ENCODE data around the gene IAH1.

The IAH1 gene

DNA sequence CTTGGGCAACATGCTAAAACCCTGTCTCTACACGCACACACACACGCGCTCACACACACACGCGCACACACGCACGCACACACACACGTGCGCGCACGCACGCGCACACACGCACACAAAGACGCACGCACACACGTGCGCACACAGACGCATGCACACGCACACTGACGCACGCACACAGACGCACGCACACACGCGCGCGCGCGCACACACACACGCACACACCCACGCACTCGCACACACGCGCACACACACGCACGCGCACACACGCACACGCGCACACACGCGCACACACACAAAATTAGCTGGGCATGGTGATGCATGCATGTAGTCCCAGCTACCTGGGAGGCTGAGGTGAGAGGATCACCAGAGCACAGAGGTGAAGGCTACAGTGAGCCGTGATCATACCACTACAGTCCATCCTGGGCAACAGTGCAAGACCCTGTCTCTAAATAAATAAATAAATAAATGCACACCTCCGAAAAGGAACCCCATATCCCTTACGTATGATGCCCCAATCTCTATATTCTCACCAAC lies 8.1 kb upstream of the IAH1 start:
- Histone ChIP-seq H2BK120ac (ENCODE audit: insufficient read depth, low read length, poor library complexity) (no peak overlapping the region), H3K9ac (ENCODE audit: low read length) (no peak overlapping the region), H3K36me3 (ENCODE audit: control insufficient read depth in 1 of 2, insufficient read depth in 2 of 2, low read length in 2 of 2) (peaks cover 26 to 29% of the 10 kb centered on the region in 2 experiments), H4K12ac (ENCODE audit: low read depth, low read length) (no peak overlapping the region), H3K27ac (ENCODE audit: low read depth, low read length) (no peak overlapping the region), H3K14ac (ENCODE audit: low read length) (no peak overlapping the region), H3K79me1 (ENCODE audit: low read length) (no peaks in the 10 kb centered on the region), H3K4ac (ENCODE audit: low read depth, low read length) (no peak overlapping the region), H2BK12ac (ENCODE audit: low read length) (no peak overlapping the region), H3K79me2 (ENCODE audit: control insufficient read depth, insufficient read depth, low read length, poor library complexity) (no peaks in the 10 kb centered on the region), H4K8ac (ENCODE audit: low read depth, low read length) (no peak overlapping the region), H2AK5ac (ENCODE audit: low read length) (no peak overlapping the region), H3K4me3 (ENCODE audit: low read depth, low read length) (peak overlapping the region; percentile 53), H3K27me3 (ENCODE audit: insufficient read depth, low read length) (no peaks in the 10 kb centered on the region), H3K9me3 (ENCODE audit: insufficient read depth, low read depth, low read length) (peaks cover 3% of the 10 kb centered on the region), H4K91ac (ENCODE audit: low read depth, low read length) (no peak overlapping the region), H3K4me1 (ENCODE audit: control insufficient read depth in 1 of 2, insufficient read depth in 2 of 2, low read length in 2 of 2) (no peaks in the 10 kb centered on the region), H2AFZ (ENCODE audit: insufficient read depth, low read length, poor library complexity) (no peak overlapping the region), H3K4me2 (ENCODE audit: low read length) (no peak overlapping the region), H3K18ac (ENCODE audit: low read length) (no peak overlapping the region), H2BK5ac (ENCODE audit: low read depth, low read length, poor library complexity) (no peak overlapping the region), H3K23ac (ENCODE audit: low read length) (no peak overlapping the region)
- DNase-seq: no peak
- WGBS (ENCODE audit: extremely low coverage, insufficient coverage, insufficient read length): 100% methylated on average over 7 of the region's 46 CpGs

DNA sequence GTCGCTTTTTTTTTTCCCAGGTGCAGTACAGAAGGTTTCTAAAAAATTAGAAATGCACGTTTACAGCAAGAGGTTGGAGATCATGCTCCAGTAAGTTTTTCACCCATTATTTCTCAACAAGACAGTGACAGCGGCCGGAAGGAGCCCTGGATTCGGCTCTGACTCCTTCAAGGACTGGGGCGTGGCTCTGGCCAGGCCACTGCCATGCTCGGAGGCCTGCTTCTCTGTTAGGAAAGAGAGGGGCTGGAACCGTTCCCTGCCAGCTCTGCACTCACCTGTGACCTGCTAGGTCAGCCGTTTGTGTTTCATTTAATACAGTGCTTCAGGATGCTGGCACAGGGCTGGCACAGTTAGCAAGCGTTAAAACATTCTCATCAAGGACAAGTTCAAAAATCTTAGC lies 6.7 kb upstream of the IAH1 start:
- Histone ChIP-seq H2AFZ (ENCODE audit: insufficient read depth, low read length, poor library complexity) (no peak overlapping the region), H2AK5ac (ENCODE audit: low read length) (no peak overlapping the region), H3K27ac (ENCODE audit: low read depth, low read length) (no peak overlapping the region), H3K18ac (ENCODE audit: low read length) (no peak overlapping the region), H3K4me2 (ENCODE audit: low read length) (no peak overlapping the region), H4K91ac (ENCODE audit: low read depth, low read length) (no peak overlapping the region), H2BK12ac (ENCODE audit: low read length) (no peak overlapping the region), H3K4me3 (ENCODE audit: low read depth, low read length) (no peak overlapping the region), H3K4ac (ENCODE audit: low read depth, low read length) (no peak overlapping the region), H3K79me2 (ENCODE audit: control insufficient read depth, insufficient read depth, low read length, poor library complexity) (no peaks in the 10 kb centered on the region), H3K36me3 (ENCODE audit: control insufficient read depth in 1 of 2, insufficient read depth in 2 of 2, low read length in 2 of 2) (peaks cover 30% of the 10 kb centered on the region in 2 experiments), H3K27me3 (ENCODE audit: insufficient read depth, low read length) (no peaks in the 10 kb centered on the region), H3K79me1 (ENCODE audit: low read length) (no peaks in the 10 kb centered on the region), H3K23ac (ENCODE audit: low read length) (no peak overlapping the region), H3K14ac (ENCODE audit: low read length) (no peak overlapping the region), H4K8ac (ENCODE audit: low read depth, low read length) (no peak overlapping the region), H3K4me1 (ENCODE audit: control insufficient read depth in 1 of 2, insufficient read depth in 2 of 2, low read length in 2 of 2) (no peaks in the 10 kb centered on the region), H3K9ac (ENCODE audit: low read length) (no peak overlapping the region), H2BK120ac (ENCODE audit: insufficient read depth, low read length, poor library complexity) (no peak overlapping the region), H2BK5ac (ENCODE audit: low read depth, low read length, poor library complexity) (no peak overlapping the region), H3K9me3 (ENCODE audit: insufficient read depth, low read depth, low read length) (peaks cover 3% of the 10 kb centered on the region), H4K12ac (ENCODE audit: low read depth, low read length) (no peak overlapping the region)
- no CpG with 5 or more reads among the region's 10 CpGs for WGBS (ENCODE audit: extremely low coverage, insufficient coverage, insufficient read length)
- DNase-seq: no peak

DNA sequence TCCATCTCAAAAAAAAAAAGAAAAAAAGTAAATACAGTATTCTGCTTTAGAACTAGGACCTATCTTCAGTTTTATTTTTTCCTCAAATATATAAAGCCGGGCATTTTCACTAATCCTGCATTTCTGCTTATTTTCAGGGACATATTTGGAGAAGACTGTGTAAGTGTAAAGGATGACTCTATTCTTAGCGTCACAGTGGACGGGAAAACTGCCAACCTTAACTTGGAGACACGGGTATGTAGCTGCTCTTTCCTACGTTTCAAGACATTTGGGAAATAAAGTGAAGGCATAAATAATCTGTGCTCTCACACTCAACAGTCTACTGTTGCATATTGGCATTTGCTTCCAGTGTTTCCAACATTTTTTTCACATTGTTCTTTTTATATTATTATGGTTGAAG lies 3.1 kb upstream of the IAH1 start:
- no peak for DNase-seq
- Histone ChIP-seq H2AFZ (ENCODE audit: insufficient read depth, low read length, poor library complexity) (no peak overlapping the region), H3K79me1 (ENCODE audit: low read length) (no peaks in the 10 kb centered on the region), H3K36me3 (ENCODE audit: control insufficient read depth in 1 of 2, insufficient read depth in 2 of 2, low read length in 2 of 2) (peaks cover 29 to 35% of the 10 kb centered on the region in 2 experiments), H3K79me2 (ENCODE audit: control insufficient read depth, insufficient read depth, low read length, poor library complexity) (no peaks in the 10 kb centered on the region), H4K8ac (ENCODE audit: low read depth, low read length) (no peak overlapping the region), H3K4me3 (ENCODE audit: low read depth, low read length) (no peak overlapping the region), H3K9ac (ENCODE audit: low read length) (no peak overlapping the region), H4K12ac (ENCODE audit: low read depth, low read length) (no peak overlapping the region), H3K14ac (ENCODE audit: low read length) (no peak overlapping the region), H2BK12ac (ENCODE audit: low read length) (no peak overlapping the region), H3K4me2 (ENCODE audit: low read length) (no peak overlapping the region), H3K27me3 (ENCODE audit: insufficient read depth, low read length) (no peaks in the 10 kb centered on the region), H3K23ac (ENCODE audit: low read length) (no peak overlapping the region), H3K27ac (ENCODE audit: low read depth, low read length) (no peak overlapping the region), H3K4me1 (ENCODE audit: control insufficient read depth in 1 of 2, insufficient read depth in 2 of 2, low read length in 2 of 2) (no peaks in the 10 kb centered on the region), H3K4ac (ENCODE audit: low read depth, low read length) (no peak overlapping the region), H4K91ac (ENCODE audit: low read depth, low read length) (no peak overlapping the region), H2AK5ac (ENCODE audit: low read length) (no peak overlapping the region), H3K9me3 (ENCODE audit: insufficient read depth, low read depth, low read length) (peaks cover under 1% of the 10 kb centered on the region), H2BK120ac (ENCODE audit: insufficient read depth, low read length, poor library complexity) (no peak overlapping the region), H3K18ac (ENCODE audit: low read length) (no peak overlapping the region), H2BK5ac (ENCODE audit: low read depth, low read length, poor library complexity) (no peak overlapping the region)
- no CpG with 5 or more reads among the region's 5 CpGs for WGBS (ENCODE audit: extremely low coverage, insufficient coverage, insufficient read length)

DNA sequence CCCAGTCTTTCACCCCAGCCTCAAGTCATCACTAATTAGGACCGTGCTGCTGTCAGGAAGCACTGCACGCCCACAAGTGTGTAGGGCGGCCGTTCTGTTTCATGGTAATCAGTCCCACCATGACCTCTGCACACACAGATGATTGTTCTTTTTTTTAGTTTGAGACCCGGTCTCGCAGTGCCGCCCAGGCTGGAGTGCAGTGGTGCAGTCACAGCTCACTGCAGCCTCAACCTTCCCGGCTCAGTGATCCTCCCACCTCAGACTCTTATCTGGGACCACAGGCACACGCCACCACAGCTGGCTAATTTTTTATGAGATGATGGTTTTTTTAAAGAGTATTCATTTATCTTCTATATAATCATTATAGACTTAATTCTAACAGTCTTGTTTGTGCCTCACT lies 1.8 kb upstream of the IAH1 start:
- H3K79me1 ChIP-seq (ENCODE audit: low read length): no peaks in the 10 kb centered on the region

More for the DNA sequence above, 1.8 kb upstream of the IAH1 start:
- DNase-seq: no peak
- Histone ChIP-seq H2AFZ (ENCODE audit: insufficient read depth, low read length, poor library complexity) (no peak overlapping the region), H3K14ac (ENCODE audit: low read length) (no peak overlapping the region), H3K9me3 (ENCODE audit: insufficient read depth, low read depth, low read length) (peaks cover 3% of the 10 kb centered on the region), H3K27ac (ENCODE audit: low read depth, low read length) (no peak overlapping the region), H3K18ac (ENCODE audit: low read length) (no peak overlapping the region), H3K36me3 (ENCODE audit: control insufficient read depth in 1 of 2, insufficient read depth in 2 of 2, low read length in 2 of 2) (peaks cover 33 to 35% of the 10 kb centered on the region in 2 experiments), H4K91ac (ENCODE audit: low read depth, low read length) (no peak overlapping the region), H3K4me3 (ENCODE audit: low read depth, low read length) (no peak overlapping the region), H3K23ac (ENCODE audit: low read length) (no peak overlapping the region), H3K4me1 (ENCODE audit: control insufficient read depth in 1 of 2, insufficient read depth in 2 of 2, low read length in 2 of 2) (no peaks in the 10 kb centered on the region), H3K4ac (ENCODE audit: low read depth, low read length) (no peak overlapping the region), H3K9ac (ENCODE audit: low read length) (no peak overlapping the region), H3K79me2 (ENCODE audit: control insufficient read depth, insufficient read depth, low read length, poor library complexity) (no peaks in the 10 kb centered on the region), H4K12ac (ENCODE audit: low read depth, low read length) (no peak overlapping the region), H2BK12ac (ENCODE audit: low read length) (no peak overlapping the region), H2BK5ac (ENCODE audit: low read depth, low read length, poor library complexity) (no peak overlapping the region), H2AK5ac (ENCODE audit: low read length) (no peak overlapping the region), H3K4me2 (ENCODE audit: low read length) (no peak overlapping the region), H4K8ac (ENCODE audit: low read depth, low read length) (no peak overlapping the region), H2BK120ac (ENCODE audit: insufficient read depth, low read length, poor library complexity) (no peak overlapping the region), H3K27me3 (ENCODE audit: insufficient read depth, low read length) (no peaks in the 10 kb centered on the region)
- WGBS (ENCODE audit: extremely low coverage, insufficient coverage, insufficient read length): no CpG with 5 or more reads among the region's 9 CpGs
